NCI-H187 (cell line): ENCODE measurements around the gene ZDHHC22.
"Not testable (repeated sequence)": the region's sequence is repeated elsewhere in the genome, so short reads cannot be mapped to it uniquely, and the experiment has no call there.

Source experiments
- DNase-seq, 2 experiments: peaks; one replicate each; lab custom pipeline; 2025; lab: John Stamatoyannopoulos, UW

The ZDHHC22 gene

GRCh38 chr14:77141214-77142004 is at the start of gene ZDHHC22:
TSS of gene ZDHHC22 (minus strand) at chr14:77141791. CDS start at chr14:77139738, 2,053 bp downstream.
- DNase-seq = no peak

GRCh38 chr14:77190977-77191376 is 49.4 kb upstream of the ZDHHC22 start:
- DNase-seq = no peak

- no peak for DNase-seq
These were observed 47.9 kb upstream of the ZDHHC22 start for GRCh38 chr14:77189479-77189878.

GRCh38 chr14:77187649-77188012 is 46.0 kb upstream of the ZDHHC22 start:
- no peak for DNase-seq

GRCh38 chr14:77186911-77187648 is 45.5 kb upstream of the ZDHHC22 start:
- DNase-seq = no peak

GRCh38 chr14:77185093-77185465 is 43.5 kb upstream of the ZDHHC22 start:
- DNase-seq = no peak

- DNase-seq = no peak
These were observed 43.0 kb upstream of the ZDHHC22 start for GRCh38 chr14:77184396-77185092.

GRCh38 chr14:77183896-77184295 is 42.3 kb upstream of the ZDHHC22 start:
- DNase-seq = no peak

GRCh38 chr14:77181603-77182437 is 40.2 kb upstream of the ZDHHC22 start, which contains the start of gene TMEM63C:
TSS of gene TMEM63C (plus strand) at chr14:77181798. CDS start at chr14:77218814, 37,016 bp downstream.
- DNase-seq = peak; percentile 77 to 87

- DNase-seq = no peak
These were observed 39.4 kb upstream of the ZDHHC22 start for GRCh38 chr14:77180726-77181602.

GRCh38 chr14:77178656-77179055 is 37.1 kb upstream of the ZDHHC22 start:
- DNase-seq = no peak

- no peak for DNase-seq
These were observed 36.1 kb upstream of the ZDHHC22 start for GRCh38 chr14:77177702-77178101.

- no peak for DNase-seq
These were observed 34.3 kb upstream of the ZDHHC22 start for GRCh38 chr14:77175843-77176242.

- not testable (repeated sequence) for DNase-seq
These were observed 32.5 kb upstream of the ZDHHC22 start for GRCh38 chr14:77173911-77174617.

- no peak for DNase-seq
These were observed 31.3 kb upstream of the ZDHHC22 start for GRCh38 chr14:77172916-77173315.

GRCh38 chr14:77170045-77170444 is 28.5 kb upstream of the ZDHHC22 start:
- no peak for DNase-seq

GRCh38 chr14:77161011-77161410 is 19.4 kb upstream of the ZDHHC22 start:
- no peak for DNase-seq

GRCh38 chr14:77158882-77159255 is 17.3 kb upstream of the ZDHHC22 start:
- DNase-seq = no peak

GRCh38 chr14:77158175-77158881 is 16.7 kb upstream of the ZDHHC22 start:
- DNase-seq = peak in 1 of 2 experiments; percentile 45
